Naive thymus-derived CD4-positive, alpha-beta T cell (primary cell): ENCODE results near the gene COL4A1. TPM values are rescaled to one million over a fixed set of nuclear protein-coding genes. Genes with fewer than 3 reads are reported as not detected.
A peak's percentile ranks its signal among the peaks of the same experiment; 100 is the strongest.

Experiments used
- ATAC-seq: fragments of 150-1000 bp; cut with Tn5 transposase; 2 replicates; pipeline ENCODE4 v1.10.0; 2021; ENCODE audit warnings: mild to moderate bottlenecking, moderate library complexity
- CTCF ChIA-PET: fragments of 350-600 bp; sonication (Branson Sonifier 250); formaldehyde crosslinking; loops from one replicate; lab custom pipeline; 2021; ENCODE audit warnings: antibody characterized with exemption; lab: Charles Lee
- POLR2A ChIA-PET: fragments of 350-600 bp; sonication (Branson Sonifier 250); formaldehyde crosslinking; loops from one replicate; lab custom pipeline; 2021; ENCODE audit warnings: antibody characterized with exemption, inconsistent platforms; lab: Charles Lee
- DNase-seq, 9 donors: peaks; one replicate each; pipeline versions ENCODE4 v3.0.0 to v3.0.0-alpha.2; 2020 to 2022; ENCODE audit warnings: mixed read lengths in 1 of 9
- H3K27ac ChIP-seq: one replicate; pipeline ENCODE4 v1.7.0; 2013; ENCODE audit warnings: mild to moderate bottlenecking, low read depth, low read length, moderate library complexity
- H3K27me3 ChIP-seq, 2 donors: one replicate each; pipeline ENCODE4 v1.7.0; 2013; ENCODE audit warnings: low read length in 2 of 2, mild to moderate bottlenecking in 2 of 2, moderate library complexity in 2 of 2; ENCODE audit not compliant: control insufficient read depth in 2 of 2, insufficient read depth in 2 of 2
- H3K36me3 ChIP-seq, 3 experiments: 1 replicate in 2 of 3; 2 replicates in 1 of 3; pipeline ENCODE4 v1.7.0; 2013; ENCODE audit warnings: low read length in 3 of 3, mild to moderate bottlenecking in 3 of 3, moderate library complexity in 1 of 3; ENCODE audit not compliant: insufficient read depth in 3 of 3, control insufficient read depth in 2 of 3
- H3K4me1 ChIP-seq, 2 donors: one replicate each; pipeline ENCODE4 v1.7.0; 2013; ENCODE audit warnings: low read length in 2 of 2, mild to moderate bottlenecking in 2 of 2, moderate library complexity in 1 of 2; ENCODE audit not compliant: control insufficient read depth in 2 of 2, insufficient read depth in 2 of 2
- H3K4me3 ChIP-seq: 2 replicates; pipeline ENCODE4 v1.7.0; 2013; ENCODE audit warnings: mild to moderate bottlenecking, low read length
- H3K9me3 ChIP-seq, 3 experiments: 1 replicate in 2 of 3; 2 replicates in 1 of 3; pipeline ENCODE4 v1.7.0; 2013; ENCODE audit warnings: low read length in 3 of 3; ENCODE audit not compliant: control insufficient read depth in 2 of 3
- H3K27ac Mint-ChIP-seq, 9 donors: one replicate each; pipeline ENCODE4 v1.8.0; 2020 to 2022; ENCODE audit warnings: mixed read lengths in 9 of 9, mild to moderate bottlenecking in 8 of 9, moderate library complexity in 5 of 9, inconsistent platforms in 2 of 9
- H3K27me3 Mint-ChIP-seq, 5 donors: one replicate each; pipeline ENCODE4 v1.8.0; 2021 to 2022; ENCODE audit warnings: mixed read lengths in 5 of 5, mild to moderate bottlenecking in 1 of 5
- H3K36me3 Mint-ChIP-seq, 5 donors: one replicate each; pipeline ENCODE4 v1.8.0; 2020 to 2022; ENCODE audit warnings: mixed read lengths in 5 of 5, mild to moderate bottlenecking in 3 of 5, inconsistent platforms in 1 of 5
- H3K4me1 Mint-ChIP-seq, 7 donors: one replicate each; pipeline ENCODE4 v1.8.0; 2020 to 2022; ENCODE audit warnings: mixed read lengths in 7 of 7, mild to moderate bottlenecking in 3 of 7, inconsistent platforms in 1 of 7
- H3K4me3 Mint-ChIP-seq, 10 donors: one replicate each; pipeline ENCODE4 v1.8.0; 2020 to 2022; ENCODE audit warnings: mild to moderate bottlenecking in 10 of 10, mixed read lengths in 10 of 10, moderate library complexity in 6 of 10, inconsistent platforms in 2 of 10
- H3K9me3 Mint-ChIP-seq, 11 donors: one replicate each; pipeline ENCODE4 v1.8.0; 2020 to 2022; ENCODE audit warnings: mixed read lengths in 11 of 11, mild to moderate bottlenecking in 4 of 11, inconsistent platforms in 1 of 11, moderate library complexity in 1 of 11
- intact Hi-C, 2 donors: fragments of 100-400 bp; cut with micrococcal nuclease; formaldehyde crosslinking; loops; one replicate each; pipeline ENCODE4 v1.15.1; 2023
- polyA plus RNA-seq, 2 donors: library from polyadenylated mRNA; unstranded; fragments of 300-500 nt; fragmentation: Illumina TruSeq; gene quantifications; one replicate each; pipeline ENCODE4 v1.2.3, GENCODE V29; 2021
- total RNA-seq, 6 experiments: library from RNA in 5 of 6; stranded (reverse) in 5 of 6; gene quantifications; 1 replicate in 5 of 6; 2 replicates in 1 of 6; pipeline ENCODE4 v1.2.3 and lab custom pipeline; 2021 to 2026

COL4A1 gene
- total and polyA plus RNA-seq, 7 experiments from 2014 or later = 0.24 TPM; not detected in 6

- ATAC-seq (no peak), DNase-seq (no peak)
- Histone ChIP-seq H3K27ac (no peak overlapping the region), H3K4me1 (no peaks in the 10 kb centered on the region), H3K4me3 (no peak overlapping the region), H3K36me3 (no peaks in the 10 kb centered on the region), H3K27me3 (no peaks in the 10 kb centered on the region), H3K9me3 (no peaks in the 10 kb centered on the region)
- ChIA-PET CTCF (no interaction called here), POLR2A (no interaction called here)
- H3K4me1 Mint-ChIP-seq = peaks cover 3 to 15% (median 11%) of the 10 kb centered on the region in 7 donors
- no peak overlapping the region for H3K27ac Mint-ChIP-seq
- peaks cover 0 to 2% (median 0%) of the 10 kb centered on the region in 11 donors for H3K9me3 Mint-ChIP-seq
- H3K36me3 Mint-ChIP-seq = no peaks in the 10 kb centered on the region
- no peak overlapping the region for H3K4me3 Mint-ChIP-seq
- H3K27me3 Mint-ChIP-seq = peaks cover 64 to 81% (median 75%) of the 10 kb centered on the region in 5 donors
- intact Hi-C loops = no loop called here
Observed at GRCh38 chr13:110306340-110306959, 507 bp downstream of the COL4A1 start.

- H3K36me3 Mint-ChIP-seq = no peaks in the 10 kb centered on the region
- POLR2A ChIA-PET = no interaction called here
- H3K27ac Mint-ChIP-seq = no peak overlapping the region
- peaks cover 0 to 3% (median 0%) of the 10 kb centered on the region in 11 donors for H3K9me3 Mint-ChIP-seq
- intact Hi-C loops = no loop called here
- Histone ChIP-seq H3K27me3 (no peaks in the 10 kb centered on the region), H3K36me3 (no peaks in the 10 kb centered on the region), H3K4me3 (no peak overlapping the region), H3K4me1 (no peaks in the 10 kb centered on the region), H3K27ac (no peak overlapping the region), H3K9me3 (no peaks in the 10 kb centered on the region)
- no peak for ATAC-seq
- CTCF ChIA-PET = no interaction called here
- DNase-seq = no peak
- peaks cover 64 to 82% (median 75%) of the 10 kb centered on the region in 5 donors for H3K27me3 Mint-ChIP-seq
- H3K4me1 Mint-ChIP-seq = peaks cover 3 to 15% (median 11%) of the 10 kb centered on the region in 7 donors
- H3K4me3 Mint-ChIP-seq = peak overlapping the region in 4 of 10 donors; percentile 23 to 48 (median 34)
Observed at GRCh38 chr13:110305949-110306339, 1.0 kb downstream of the COL4A1 start.

GRCh38 chr13:110305544-110305943 is 1.4 kb downstream of the COL4A1 start:
- CTCF ChIA-PET = interaction anchor here (0.7 kb wide), 1 partner anchor 914 kb away, joined by 3 read pairs; no protein-coding TSS in a partner anchor

GRCh38 chr13:110305001-110305400 is 2.0 kb downstream of the COL4A1 start:
- H3K4me3 Mint-ChIP-seq = no peak overlapping the region
- no peak overlapping the region for H3K4me3 ChIP-seq
- ChIA-PET POLR2A (no interaction called here), CTCF (interaction anchor here (0.7 kb wide), 1 partner anchor 913 kb away, joined by 3 read pairs; no protein-coding TSS in a partner anchor)
- peaks cover 3 to 15% (median 11%) of the 10 kb centered on the region in 7 donors for H3K4me1 Mint-ChIP-seq
- peaks cover 64 to 80% (median 74%) of the 10 kb centered on the region in 5 donors for H3K27me3 Mint-ChIP-seq
- H3K9me3 Mint-ChIP-seq = peaks cover 0 to 3% (median 0%) of the 10 kb centered on the region in 11 donors
- no peak overlapping the region for H3K27ac ChIP-seq
- no peaks in the 10 kb centered on the region for H3K36me3 Mint-ChIP-seq
- no peak overlapping the region for H3K27ac Mint-ChIP-seq
- DNase-seq (no peak), ATAC-seq (no peak)
- H3K27me3 ChIP-seq = no peaks in the 10 kb centered on the region
- no peaks in the 10 kb centered on the region for H3K9me3 ChIP-seq
- intact Hi-C loops = no loop called here
- no peaks in the 10 kb centered on the region for H3K36me3 ChIP-seq
- no peaks in the 10 kb centered on the region for H3K4me1 ChIP-seq

More at GRCh38 chr13:110305544-110305943, 1.4 kb downstream of the COL4A1 start:
- H3K4me3 ChIP-seq = no peak overlapping the region
- H3K27me3 Mint-ChIP-seq = peaks cover 62 to 80% (median 75%) of the 10 kb centered on the region in 5 donors
- H3K9me3 Mint-ChIP-seq = peaks cover 0 to 3% (median 0%) of the 10 kb centered on the region in 11 donors
- intact Hi-C loops = no loop called here
- H3K4me1 Mint-ChIP-seq = peaks cover 3 to 15% (median 11%) of the 10 kb centered on the region in 7 donors
- no peak overlapping the region for H3K27ac Mint-ChIP-seq
- H3K36me3 Mint-ChIP-seq = no peaks in the 10 kb centered on the region
- H3K9me3 ChIP-seq = no peaks in the 10 kb centered on the region
- H3K36me3 ChIP-seq = no peaks in the 10 kb centered on the region
- no peak overlapping the region for H3K27ac ChIP-seq
- no peaks in the 10 kb centered on the region for H3K4me1 ChIP-seq
- POLR2A ChIA-PET = no interaction called here
- H3K27me3 ChIP-seq = no peaks in the 10 kb centered on the region
- DNase-seq = no peak
- peak overlapping the region in 5 of 10 donors; percentile 23 to 48 (median 36) for H3K4me3 Mint-ChIP-seq
- ATAC-seq = no peak

GRCh38 chr13:110304256-110304655 is 2.7 kb downstream of the COL4A1 start:
- H3K9me3 Mint-ChIP-seq = peaks cover 0 to 3% (median 0%) of the 10 kb centered on the region in 11 donors
- Histone ChIP-seq H3K27ac (no peak overlapping the region), H3K36me3 (no peaks in the 10 kb centered on the region), H3K4me3 (no peak overlapping the region), H3K9me3 (no peaks in the 10 kb centered on the region), H3K4me1 (no peaks in the 10 kb centered on the region), H3K27me3 (no peaks in the 10 kb centered on the region)
- intact Hi-C loops = no loop called here
- ATAC-seq (no peak), DNase-seq (no peak)
- H3K36me3 Mint-ChIP-seq = no peaks in the 10 kb centered on the region
- H3K4me1 Mint-ChIP-seq = peaks cover 3 to 15% (median 11%) of the 10 kb centered on the region in 7 donors
- CTCF ChIA-PET = no interaction called here
- POLR2A ChIA-PET = no interaction called here
- H3K4me3 Mint-ChIP-seq = no peak overlapping the region
- peaks cover 63 to 76% (median 69%) of the 10 kb centered on the region in 5 donors for H3K27me3 Mint-ChIP-seq
- no peak overlapping the region for H3K27ac Mint-ChIP-seq

- Histone ChIP-seq H3K27me3 (peaks cover 0 to 3% of the 10 kb centered on the region in 2 donors), H3K36me3 (no peaks in the 10 kb centered on the region), H3K4me1 (no peaks in the 10 kb centered on the region), H3K27ac (no peak overlapping the region), H3K9me3 (no peaks in the 10 kb centered on the region), H3K4me3 (no peak overlapping the region)
- POLR2A ChIA-PET = no interaction called here
- Mint-ChIP-seq H3K27me3 (peaks cover 61 to 73% (median 63%) of the 10 kb centered on the region in 5 donors), H3K36me3 (no peaks in the 10 kb centered on the region), H3K4me3 (no peak overlapping the region), H3K4me1 (peaks cover 5 to 13% (median 11%) of the 10 kb centered on the region in 7 donors), H3K27ac (no peak overlapping the region), H3K9me3 (peaks cover 0 to 3% (median 0%) of the 10 kb centered on the region in 11 donors)
- CTCF ChIA-PET = no interaction called here
- intact Hi-C loops = no loop called here
- DNase-seq (no peak), ATAC-seq (no peak)
Observed at GRCh38 chr13:110303644-110304043, 3.3 kb downstream of the COL4A1 start.
